ENCODE measurements around the gene ERICH3.

The ERICH3 gene

DNA sequence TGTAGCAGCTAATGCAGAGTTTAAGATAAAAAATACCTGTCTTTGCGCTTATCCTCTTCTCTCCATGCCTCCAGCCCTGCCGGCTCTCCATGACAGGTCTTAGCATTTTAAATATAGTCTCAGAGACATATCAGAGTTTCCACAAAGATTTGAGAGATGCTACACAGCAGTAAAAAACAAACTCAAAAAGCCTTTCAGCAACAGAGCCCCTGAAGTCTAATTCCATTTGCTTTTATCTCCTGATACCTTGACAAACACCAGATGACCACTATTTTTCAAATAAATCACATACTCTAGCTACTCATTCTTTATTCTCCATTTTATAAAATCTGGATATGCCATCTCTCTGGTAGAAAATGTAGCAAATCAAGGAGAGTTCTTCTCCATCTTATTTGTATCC, 81.6 kb downstream of the ERICH3 start:
- DNase-seq (ENCODE audit: low read depth) = no peak

GRCh38 chr1:74590288-74590687, 83.3 kb downstream of the ERICH3 start:
- no peak for DNase-seq (ENCODE audit: low read depth)

GRCh38 chr1:74587888-74588287, 85.7 kb downstream of the ERICH3 start:
- DNase-seq (ENCODE audit: low read depth) = no peak

DNA sequence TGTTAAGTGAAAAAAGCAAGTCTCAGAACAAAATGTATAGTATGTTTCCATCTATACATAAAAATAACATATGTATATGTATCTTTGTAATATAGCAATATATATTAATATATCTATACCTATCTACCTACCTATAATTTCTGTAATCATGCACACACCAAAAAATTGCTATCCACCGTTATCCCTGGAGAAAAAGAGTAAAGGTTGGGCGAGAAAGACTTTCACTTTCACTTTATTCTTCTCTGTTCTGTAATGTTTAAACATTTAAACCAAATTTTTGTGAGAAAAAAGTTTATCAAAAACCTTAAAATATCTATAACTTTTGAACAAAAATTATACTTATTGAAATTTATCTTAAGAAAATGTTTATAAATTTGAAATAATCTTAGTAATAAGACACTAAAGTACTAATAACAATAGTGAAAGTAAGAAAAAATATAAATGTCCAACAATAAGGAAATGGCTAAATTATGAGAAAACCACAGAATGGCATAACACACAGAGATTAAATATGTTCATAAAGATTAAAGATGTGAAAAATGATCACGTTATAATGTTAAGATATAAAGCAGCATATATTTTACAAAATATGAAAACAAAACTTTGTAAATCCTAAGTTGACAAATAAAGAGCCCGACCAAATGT, 87.2 kb downstream of the ERICH3 start:
- DNase-seq (ENCODE audit: low read depth) = no peak

- no peak for DNase-seq (ENCODE audit: low read depth)
Measured at GRCh38 chr1:74584185-74584584, 89.4 kb downstream of the ERICH3 start.

GRCh38 chr1:74583397-74583796, 90.2 kb downstream of the ERICH3 start:
- DNase-seq (ENCODE audit: low read depth) = no peak

- DNase-seq (ENCODE audit: low read depth) = no peak
Measured at GRCh38 chr1:74579425-74579824, 94.2 kb downstream of the ERICH3 start.

DNA sequence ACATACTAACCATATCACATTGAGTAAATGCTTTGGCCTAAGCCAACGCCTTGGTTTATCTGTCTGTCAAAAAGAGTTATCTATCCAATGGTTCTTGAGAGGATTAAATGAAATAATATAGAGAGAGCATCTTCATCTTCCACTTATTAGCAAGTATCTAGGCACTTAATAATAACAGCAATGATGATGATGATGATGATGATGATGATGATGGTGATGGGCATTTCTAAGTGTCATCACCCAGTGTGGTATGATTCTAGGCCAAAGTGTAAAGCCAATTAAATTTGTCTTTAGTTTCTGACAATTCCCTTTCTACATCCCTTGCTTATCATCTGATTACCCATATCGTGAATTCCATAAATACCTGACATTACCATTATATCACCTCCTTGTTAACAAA, 95.5 kb downstream of the ERICH3 start:
- DNase-seq (ENCODE audit: low read depth) = no peak

- DNase-seq (ENCODE audit: low read depth) = no peak
Measured at GRCh38 chr1:74571891-74572290, 101.7 kb downstream of the ERICH3 start.

GRCh38 chr1:74571493-74571800, 102.1 kb downstream of the ERICH3 start:
- DNase-seq (ENCODE audit: low read depth) = no peak

- no peak for DNase-seq (ENCODE audit: low read depth)
Measured at GRCh38 chr1:74570797-74571492, 102.6 kb downstream of the ERICH3 start.

DNA sequence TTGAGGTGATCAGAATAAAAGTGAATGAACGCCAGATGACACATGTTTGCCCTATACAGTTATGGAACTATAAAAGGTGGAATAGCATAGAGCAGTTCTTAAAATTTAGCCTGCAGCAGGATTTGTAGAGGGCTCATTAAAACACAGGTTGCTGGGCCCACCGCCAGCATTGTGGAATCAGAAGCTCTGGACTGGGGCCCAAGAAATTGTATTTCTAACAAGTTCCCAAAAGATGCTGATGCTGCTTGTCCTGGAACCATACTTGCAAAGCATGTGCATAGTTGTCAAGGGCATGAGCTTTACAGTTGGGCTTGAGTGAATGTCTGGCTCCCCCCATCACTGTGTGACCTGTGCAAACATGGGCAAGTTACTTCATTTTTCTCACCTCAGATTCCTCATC, 123.7 kb downstream of the ERICH3 start:
- DNase-seq (ENCODE audit: low read depth) = no peak

GRCh38 chr1:74548961-74549750, 124.4 kb downstream of the ERICH3 start:
- no peak for DNase-seq (ENCODE audit: low read depth)

DNA sequence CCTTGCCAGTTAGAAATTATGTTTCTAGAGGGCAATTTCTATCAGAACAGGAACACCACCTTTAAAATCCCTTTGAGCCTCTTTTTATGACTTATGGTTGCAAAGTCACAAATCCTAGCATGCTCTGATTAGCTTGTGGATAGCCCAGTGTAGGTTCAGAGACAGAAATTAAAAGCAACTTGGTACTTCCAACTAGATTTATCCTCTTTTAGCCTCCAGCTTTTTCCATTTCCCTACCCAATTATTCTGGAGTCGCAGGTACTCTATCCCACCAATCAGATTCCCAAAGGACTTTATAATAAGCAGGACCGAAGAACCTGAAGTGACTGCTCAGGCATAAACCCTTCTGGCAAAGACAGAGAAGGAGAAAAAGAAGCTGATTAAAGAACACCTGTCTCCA, 127.8 kb downstream of the ERICH3 start:
- no peak for DNase-seq (ENCODE audit: low read depth)

DNA sequence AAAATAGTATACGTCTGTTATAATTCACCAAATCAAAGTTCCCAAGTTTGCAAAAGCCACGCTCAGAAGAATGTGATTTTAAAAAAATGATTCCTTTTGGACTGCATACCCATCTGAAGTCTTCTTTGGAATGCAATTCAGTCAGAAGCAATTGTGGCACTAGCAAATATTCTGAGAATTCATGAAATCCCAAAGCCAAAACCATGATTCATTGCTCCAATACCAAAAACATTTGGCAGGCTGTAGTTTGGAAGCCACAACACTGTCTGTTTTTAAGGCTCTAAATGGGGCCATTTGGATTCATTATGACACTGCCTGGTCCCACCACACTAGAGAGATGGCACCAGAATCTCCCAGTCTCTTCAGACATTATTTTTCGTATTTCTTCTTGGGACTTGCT, 139.4 kb downstream of the ERICH3 start:
- DNase-seq (ENCODE audit: low read depth) = no peak

GRCh38 chr1:74531796-74532195, 141.8 kb downstream of the ERICH3 start:
- no peak for DNase-seq (ENCODE audit: low read depth)

- no peak for DNase-seq (ENCODE audit: low read depth)
Measured at GRCh38 chr1:74530892-74531291, 142.7 kb downstream of the ERICH3 start.

DNA sequence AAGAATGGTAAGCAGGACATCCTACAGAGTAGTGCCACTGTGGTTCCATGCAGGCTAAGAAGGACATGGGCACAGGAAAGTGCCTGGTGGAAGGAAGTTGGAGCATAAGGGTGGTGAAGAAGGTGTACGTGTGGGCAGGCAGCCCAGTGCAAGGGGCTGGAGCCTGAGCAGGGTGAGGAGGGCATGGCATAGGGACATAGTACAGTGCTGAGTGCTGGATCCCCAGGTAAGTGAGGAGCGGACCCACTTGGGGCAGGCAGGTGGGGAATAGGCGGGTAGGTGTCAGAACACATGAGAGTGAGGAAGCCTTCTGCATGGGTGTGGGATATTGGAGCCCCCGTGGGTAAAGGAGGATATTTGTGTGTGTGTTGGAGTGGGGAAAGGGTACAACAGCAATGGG, 145.5 kb downstream of the ERICH3 start:
- DNase-seq (ENCODE audit: low read depth) = no peak

DNA sequence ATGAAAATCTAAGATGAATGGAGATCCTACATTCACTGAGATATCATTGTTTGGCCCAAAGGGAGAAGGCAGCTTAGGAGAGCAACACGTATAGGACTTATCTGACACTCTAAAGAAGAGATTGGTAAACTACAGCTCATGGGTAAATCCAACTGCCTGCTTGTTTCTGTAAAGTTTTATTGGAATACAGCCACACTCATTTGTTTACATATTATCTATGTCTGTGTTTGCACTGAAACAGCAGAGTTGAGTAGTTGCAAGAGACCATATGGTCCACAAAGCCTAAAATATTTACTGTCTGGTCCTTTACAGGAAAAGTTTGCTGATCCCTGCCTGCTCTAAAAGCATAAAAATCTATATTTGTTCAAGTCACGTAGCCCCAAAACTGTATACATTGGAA, 146.9 kb downstream of the ERICH3 start:
- no peak for DNase-seq (ENCODE audit: low read depth)

DNA sequence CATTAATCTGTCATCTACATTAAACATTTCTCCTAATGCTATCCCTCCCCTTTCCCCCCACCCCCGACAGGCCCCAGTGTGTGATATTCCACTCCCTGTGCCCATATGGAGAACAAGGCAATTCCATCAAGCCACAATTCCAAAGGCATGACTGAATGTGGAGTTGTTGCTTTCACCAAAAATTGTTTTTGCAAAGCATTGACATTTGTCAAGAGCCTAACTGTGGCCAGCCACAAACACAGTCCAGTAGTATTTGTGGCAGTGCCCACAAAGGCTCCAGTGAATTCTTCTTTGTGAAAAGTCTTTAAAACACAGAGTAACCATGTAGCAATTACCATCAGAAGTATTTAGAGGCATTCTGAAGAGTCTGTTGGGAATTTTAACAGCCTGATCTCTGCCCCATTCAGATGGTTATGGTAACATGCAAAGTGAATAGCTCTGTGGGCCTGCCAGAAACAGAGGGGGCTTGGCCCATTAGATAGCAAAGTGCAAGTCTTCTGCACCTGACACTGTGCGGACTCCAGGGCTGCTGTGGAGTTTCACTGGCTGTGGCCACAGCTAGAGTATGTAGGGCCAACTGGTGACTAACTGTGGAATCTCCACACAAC, 149.6 kb downstream of the ERICH3 start:
- DNase-seq (ENCODE audit: low read depth) = no peak

DNA sequence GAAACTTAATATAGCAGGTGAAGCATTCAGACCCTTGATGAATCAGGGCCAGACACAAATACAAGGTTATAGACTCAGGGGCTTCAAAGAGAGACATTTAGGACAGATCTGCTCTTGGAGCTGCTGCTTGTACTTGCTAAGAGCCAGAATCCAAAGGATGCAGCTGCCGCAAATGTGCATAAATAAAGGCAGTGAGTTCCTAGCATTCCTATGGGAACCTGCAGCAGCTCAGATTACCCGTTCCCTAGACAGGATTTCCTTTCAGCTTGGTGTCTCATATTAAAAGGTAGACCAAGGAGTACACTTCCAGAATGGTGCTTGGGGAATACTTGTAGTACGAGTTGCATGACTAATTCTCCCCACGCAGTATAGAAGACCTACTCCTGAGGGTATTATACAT, 151.4 kb downstream of the ERICH3 start:
- DNase-seq (ENCODE audit: low read depth) = no peak
